Limb (tissue), 2 donors: ENCODE results near the gene QRICH1.
A peak's percentile ranks its signal among the peaks of the same experiment; 100 is the strongest.

Source experiments
- DNase-seq, 2 donors: peaks; one replicate each; pipeline ENCODE4 v3.0.0-alpha.2; 2016; ENCODE audit errors: extremely low spot score in 2 of 2

Gene QRICH1

DNA sequence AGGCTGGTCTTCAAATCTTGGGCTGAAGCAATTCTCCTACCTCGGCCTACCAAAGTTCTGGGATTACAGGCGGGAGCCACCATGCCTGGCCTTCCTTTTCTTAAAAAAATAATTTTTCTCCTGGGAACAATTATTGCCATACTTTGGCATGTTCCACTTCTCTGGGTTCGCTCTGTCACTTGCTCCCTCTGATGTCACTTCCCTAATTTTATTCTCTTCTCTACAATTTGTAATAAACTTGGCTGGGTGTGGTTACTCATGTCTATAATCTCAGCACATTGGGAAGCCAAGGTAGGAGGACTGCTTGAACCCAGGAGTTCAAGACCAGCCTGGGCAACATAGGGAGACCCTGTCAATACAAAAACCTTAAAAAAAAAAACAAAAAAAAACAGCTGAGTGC, 58.6 kb downstream of the QRICH1 start:
- no peak for DNase-seq

DNA sequence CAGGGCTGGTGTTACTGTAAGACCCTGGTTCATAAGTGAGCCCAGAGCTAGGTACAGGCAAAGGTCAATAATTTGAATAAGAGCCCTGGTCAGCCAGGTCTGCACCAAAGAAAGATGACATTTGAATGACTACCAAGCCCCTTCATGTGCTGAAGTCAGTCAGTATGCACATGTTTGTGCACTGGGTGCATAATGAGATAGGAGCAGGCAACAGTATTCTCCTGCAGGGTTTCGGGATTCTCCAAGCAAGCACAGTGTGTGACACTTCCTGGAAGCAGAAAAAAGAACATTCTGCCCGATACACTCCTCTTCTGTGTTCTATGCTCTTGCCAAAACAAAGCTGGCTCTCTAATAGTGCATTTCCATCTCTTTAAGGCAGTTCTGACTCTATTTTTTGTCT, 59.2 kb downstream of the QRICH1 start:
- DNase-seq: no peak

DNA sequence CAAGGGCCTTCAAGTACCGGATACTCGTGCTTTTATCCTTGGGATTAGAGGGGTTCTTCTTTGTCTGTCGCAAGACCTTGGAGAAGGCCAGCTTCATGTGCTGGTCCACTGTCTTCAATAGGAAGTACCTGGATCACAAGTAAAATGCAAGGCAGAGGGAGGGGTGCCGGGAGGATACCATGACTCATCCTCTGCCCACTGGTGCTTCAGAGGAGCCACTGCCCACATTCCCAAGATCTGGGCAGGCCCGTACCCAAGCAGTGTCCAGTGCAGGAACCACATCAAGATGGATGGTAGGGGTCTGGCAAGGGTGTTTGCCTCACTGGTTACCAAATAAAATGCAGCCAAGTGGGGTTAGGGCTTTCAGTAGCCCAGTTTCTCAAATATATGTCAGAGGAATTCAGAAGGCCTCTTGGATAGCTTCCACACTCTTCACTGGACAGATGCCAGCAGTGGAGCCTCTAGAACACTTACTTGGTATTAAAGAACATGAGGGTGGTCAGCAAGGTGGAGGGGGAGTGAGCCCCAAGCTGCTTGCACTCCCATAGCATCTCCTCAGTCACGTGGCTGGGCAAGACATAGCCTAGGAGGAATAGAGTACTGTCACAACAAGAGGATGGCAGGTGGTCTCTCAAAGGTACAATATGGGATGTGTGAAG, 61.1 kb downstream of the QRICH1 start:
- DNase-seq: no peak

DNA sequence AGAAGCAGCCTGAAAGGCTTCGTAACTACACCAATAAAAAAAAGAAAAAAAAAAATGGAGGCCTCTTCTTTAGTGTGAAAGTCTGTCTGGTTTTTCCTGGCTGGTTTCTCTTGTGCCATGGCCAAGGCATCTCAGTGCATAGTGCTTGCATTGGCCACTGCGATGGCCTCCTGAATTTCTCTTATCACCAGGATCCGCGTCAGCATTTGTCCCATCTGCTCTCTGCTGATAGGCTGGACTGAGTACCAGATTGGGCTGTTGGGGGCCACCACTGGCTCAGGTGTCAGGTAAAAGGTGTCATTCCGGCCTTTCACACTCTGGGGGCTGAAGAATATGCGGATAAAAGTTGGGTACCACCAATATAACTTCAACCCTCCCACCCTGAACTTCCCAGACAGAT, 63.5 kb downstream of the QRICH1 start:
- no peak for DNase-seq

DNA sequence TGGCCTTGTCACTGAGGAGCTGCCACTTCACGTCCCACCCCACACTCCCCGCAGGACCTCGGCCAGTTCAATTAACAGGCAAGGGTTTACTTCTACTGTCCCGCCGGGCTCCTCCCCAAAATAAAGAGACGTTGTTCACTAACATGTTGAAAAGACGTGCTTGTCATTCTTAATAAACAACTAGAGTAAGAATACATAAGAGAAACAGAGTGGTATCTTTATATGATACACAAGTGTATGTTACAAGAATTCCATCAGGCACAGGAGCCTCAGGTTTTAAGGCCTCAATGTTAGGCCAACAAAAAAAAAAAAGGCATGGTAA, 64.3 kb downstream of the QRICH1 start:
- DNase-seq: no peak

DNA sequence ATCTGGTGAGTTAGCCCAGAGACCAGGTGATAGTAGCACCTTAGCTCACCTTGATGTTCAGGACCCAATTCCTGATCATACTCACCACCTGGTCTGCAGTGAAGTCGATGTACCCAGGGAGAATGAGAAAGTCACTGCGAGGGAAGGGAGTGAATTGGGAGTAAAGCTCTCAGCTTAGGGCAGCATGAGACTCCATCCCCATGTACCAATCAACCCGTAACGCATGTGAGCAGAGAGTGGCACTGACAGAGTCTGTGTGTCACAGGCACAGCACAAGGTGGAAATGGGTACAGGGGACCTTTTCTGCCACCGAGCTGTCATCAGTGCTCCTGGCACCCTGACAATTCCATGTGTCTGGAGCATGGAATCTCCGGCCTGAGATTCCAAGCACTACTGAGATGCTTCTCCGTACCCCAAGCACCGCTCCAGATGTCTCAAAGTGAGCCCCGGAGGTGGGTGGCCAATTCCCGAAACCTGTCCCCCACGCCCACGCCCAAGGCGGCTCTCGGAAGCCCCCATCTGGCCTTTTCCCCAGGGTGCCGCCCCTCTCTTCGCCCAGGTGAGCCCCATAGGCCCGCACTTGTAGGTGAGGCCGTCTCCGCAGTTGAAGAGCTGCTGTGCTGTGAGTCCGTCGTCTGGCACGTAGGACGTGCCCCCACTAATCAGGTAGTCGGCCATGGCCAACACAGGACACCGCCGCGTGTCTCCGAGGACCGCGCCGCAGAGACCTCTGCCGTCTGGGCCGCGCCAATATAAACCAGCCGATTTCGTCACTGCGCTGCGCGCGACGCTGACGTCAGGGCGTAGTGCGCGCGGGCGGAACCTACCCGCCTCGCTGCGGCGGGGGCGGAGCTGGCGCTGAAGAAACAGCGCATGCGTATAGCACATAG, 65.0 kb downstream of the QRICH1 start, which contains the start of gene IMPDH2:
IMPDH2 (minus strand) TSS at position 726 of the 890 bp plus-strand sequence; CDS start at position 678, 48 bp downstream.
- DNase-seq: peak; percentile 95

DNA sequence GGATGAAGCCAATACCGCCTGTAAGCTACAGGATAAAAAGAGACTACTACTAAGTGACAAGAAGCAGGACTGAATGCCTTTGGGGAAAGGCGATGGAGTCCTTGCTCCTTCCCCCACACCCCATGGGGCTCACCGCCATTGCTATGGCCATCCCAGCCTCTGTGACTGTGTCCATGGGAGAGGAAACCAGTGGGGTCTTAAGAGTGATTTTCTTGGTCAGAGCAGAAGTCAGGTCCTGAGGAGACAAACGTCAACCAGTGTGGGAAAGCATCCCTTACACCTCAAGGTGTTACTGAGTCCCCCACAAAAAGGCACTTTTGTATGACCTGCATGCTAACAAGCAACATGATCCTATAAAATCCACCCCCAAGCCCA, 65.6 kb downstream of the QRICH1 start:
- DNase-seq: no peak

DNA sequence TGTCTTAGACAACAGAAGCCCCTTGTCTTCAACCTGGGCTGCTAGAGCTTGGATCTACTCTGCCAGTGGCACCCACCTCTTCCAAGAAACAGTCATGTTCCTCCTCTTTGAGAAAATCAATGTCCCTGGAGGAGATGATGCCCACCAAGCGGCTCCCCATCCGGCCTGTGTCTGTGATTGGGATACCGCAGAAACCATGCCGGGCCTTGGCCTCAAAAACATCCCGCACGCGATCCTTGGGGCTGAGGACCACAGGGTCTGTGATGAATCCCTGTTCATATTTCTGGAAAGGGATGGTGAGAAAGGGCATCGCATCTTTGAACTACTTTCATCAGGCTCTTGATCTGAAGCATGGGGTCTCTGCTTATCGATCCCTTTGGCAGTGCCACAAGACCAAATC, 66.2 kb downstream of the QRICH1 start:
- DNase-seq: no peak

DNA sequence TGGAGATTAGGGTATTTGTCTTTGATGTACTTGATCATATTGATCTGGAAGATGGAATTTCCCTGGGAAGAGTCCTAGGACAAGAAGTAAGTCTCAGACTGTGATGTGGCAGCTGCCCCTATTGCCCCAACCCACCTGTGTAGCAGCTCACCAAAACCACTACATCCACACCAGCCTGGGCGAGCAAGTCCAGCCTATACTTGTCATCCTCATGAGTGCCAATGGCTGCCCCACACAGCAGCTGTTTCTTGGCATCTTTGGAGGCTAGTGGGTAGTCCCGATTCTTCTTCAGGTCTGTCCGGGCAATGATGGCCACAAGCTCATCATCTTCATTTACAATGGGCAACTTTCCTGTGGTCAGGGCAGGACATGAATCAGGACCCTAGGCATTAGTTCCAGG, 67.3 kb downstream of the QRICH1 start:
- DNase-seq: no peak

DNA sequence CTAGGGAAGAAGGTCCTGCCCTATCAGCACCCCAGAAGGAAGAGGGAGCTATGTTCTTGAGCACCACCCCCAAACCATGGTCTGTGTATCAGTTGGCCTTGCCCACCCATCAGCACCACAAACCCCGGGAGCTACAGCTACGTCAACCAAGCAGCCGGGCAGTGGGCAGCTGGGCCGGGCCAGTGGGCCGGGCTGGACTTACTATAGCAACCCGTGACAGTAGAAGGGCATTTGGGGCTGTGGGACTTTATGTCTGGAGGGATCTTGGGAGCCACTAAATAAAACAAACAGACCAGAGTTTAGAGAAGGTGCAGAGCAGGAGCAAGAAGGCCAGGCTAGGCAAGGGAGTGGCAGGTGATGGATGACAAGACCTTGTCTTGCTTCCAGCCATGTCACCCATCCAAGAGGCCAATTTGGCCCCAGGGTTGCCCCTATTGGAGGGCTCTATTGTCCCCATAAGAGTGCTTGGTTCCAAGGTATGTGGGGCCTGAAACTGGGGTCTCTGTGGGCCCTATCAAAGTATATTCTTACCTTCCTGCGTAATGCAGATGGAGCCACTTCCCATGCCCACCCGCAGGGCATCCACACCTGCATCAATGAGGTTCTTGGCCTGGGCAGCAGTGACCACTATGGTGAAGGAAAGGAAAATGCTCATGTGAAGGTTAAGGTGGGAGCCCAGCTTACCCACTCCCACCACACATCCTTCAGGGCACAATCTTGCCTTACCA, 67.9 kb downstream of the QRICH1 start:
- DNase-seq: no peak

DNA sequence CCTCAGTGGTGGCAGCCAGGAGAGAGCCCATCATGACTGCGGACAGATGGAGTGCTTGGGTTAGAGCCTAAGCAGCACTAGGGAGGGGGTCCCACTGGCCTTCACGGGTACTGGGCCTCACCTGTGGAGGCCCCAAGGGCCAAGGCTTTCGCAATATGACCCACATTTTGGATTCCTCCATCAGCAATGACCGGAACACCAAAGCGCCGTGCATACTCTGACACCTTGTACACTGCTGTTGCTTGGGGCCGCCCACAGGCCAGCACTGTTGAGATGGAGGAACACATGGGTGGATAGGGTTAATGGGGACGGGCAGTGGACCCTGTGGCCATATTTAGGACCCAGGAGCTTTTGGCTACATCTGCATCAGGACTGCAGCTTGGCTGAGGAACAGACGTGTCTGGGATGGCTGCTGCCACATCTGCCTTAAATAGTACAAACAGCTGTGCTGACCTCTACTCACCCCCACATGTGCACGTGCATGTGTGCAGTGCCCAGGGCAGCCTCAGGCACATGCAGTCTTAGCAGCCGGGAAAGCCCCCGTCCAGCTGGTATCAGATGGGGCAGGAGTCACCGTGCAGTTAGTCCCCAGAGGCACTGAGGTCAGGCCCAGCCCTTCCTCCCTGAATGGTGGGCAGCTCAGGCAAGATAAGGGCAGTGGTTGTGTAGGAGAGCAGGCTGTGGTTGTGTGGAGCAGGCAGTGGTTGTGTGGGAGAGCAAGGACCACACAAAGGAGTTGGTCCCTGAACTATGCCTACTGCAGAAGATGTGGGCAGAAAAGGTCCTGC, 68.7 kb downstream of the QRICH1 start:
- DNase-seq: no peak

DNA sequence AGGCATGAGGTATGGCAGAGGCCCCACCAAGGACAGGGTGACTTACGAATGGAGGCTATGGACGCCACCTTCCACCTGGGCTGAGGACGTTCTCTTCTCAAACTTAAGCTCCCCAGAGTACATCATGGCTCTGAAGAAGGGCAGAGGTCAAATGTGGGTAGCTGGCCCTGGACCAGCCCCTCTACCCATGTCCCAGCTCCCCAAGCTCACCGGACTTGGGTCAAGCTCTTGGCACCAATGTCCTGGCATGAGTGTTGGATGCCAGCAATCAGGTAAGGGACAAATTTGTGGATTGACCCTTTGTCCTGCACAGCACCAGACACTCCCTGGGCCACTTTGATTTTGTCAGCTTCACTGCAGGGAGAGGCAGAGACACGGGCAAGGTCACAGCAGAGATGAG, 69.4 kb downstream of the QRICH1 start:
- no peak for DNase-seq

DNA sequence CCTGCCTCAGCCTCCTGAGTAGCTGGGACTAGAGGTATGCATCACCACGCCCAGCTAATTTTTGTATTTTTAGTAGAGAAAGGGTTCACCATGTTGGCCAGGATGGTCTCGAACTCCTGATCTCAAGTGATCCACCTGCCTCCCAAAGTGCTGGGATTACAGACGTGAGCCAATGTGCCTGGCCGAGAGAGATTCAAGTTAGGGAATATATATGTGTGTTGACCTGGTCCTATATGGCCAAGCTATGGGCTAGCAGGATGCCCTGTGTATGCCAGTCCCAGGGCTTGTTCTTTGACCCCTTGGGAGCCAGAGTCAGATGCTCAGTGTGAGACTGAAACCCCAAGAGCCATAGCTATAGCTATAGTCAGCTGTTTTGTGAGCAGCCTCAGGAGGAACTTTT, 70.1 kb downstream of the QRICH1 start:
- DNase-seq: no peak

DNA sequence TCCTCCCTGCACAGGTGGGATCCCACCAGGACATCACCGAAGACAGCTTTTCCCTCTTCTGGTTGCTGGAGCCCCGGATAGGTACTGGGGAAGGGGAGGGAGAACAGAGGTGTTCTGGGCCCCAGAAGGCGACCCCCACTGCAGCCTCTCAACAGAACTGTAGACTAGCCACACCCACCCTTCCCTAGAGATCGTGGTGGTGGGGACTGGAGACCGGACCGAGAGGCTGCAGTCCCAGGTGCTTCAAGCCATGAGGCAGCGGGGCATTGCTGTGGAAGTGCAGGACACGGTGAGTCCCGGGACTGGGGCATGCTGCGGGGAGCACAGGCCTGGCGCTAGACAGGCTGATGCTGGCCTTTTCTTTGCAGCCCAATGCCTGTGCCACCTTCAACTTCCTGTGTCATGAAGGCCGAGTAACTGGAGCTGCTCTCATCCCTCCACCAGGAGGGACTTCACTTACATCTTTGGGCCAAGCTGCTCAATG, 71.1 kb downstream of the QRICH1 start:
- no peak for DNase-seq

DNA sequence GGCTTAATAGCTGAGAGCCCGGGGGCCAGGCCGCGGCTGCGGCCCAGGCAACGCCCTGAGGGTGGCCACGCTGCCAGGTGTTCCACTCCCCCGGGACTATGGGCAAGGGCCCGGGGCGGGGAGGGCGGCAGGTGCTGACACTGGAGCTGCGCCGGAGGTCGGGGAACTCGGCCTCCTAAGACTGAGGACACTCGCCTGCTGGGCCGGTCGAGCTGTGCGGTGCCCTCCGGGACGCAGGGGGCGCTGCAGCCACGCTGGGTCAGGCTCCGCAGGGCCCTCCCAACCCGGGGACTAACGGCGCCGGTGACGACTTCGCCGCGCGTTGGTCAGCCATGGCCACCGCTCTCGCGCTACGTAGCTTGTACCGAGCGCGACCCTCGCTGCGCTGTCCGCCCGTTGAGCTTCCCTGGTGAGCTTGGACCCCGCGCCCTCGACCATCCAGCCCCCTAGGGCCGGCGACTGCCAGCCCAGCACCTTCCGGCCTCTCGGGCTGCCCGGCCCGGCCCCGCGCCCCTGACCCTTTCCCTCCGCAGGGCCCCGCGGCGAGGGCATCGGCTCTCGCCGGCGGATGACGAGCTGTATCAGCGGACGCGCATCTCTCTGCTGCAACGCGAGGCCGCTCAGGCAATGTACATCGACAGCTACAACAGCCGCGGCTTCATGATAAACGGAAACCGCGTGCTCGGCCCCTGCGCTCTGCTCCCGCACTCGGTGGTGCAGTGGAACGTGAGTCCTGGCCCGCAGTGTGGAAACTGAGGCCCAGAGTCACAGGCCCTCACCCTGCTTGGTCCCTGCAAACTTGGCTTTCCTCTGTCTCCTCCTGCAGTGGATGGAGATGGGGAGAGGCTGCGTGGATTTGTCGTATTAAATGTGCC, 71.8 kb downstream of the QRICH1 start, which contains the start of gene NDUFAF3:
NDUFAF3 (plus strand) TSS at position 309 of the 875 bp plus-strand sequence; CDS start at position 333, 24 bp downstream.
- DNase-seq: peak; percentile 86 to 97

DNA sequence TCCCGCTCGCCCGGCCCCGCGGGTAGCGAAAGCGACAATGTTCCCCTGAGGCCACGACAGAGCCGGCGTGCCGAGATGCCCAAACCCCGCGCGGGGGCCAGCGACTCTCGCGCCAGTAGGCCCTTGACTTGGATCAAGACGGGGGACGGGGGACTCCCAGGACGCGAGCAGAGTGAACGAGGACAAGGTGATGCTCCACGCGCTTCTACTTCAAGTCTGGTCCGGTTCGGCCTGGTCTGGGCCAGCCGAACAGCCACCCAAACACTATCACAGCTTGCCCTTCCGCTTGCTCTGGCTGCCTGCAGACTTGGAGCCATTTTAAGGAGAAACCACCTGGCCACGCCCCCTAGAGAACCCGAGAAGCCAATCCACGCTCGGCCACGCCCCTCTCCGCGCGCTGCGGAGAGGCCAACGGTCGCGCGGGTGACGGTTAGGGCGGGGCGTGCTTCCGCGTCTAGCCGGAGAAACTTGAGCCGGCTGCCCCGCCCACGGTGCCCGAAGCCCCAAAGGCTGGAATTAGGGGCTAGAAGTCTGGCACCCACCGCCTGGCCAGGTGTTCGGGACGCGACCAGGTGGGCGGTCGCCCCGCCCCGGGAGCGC, 72.6 kb downstream of the QRICH1 start:
- DNase-seq: peak; percentile 97 to 99

DNA sequence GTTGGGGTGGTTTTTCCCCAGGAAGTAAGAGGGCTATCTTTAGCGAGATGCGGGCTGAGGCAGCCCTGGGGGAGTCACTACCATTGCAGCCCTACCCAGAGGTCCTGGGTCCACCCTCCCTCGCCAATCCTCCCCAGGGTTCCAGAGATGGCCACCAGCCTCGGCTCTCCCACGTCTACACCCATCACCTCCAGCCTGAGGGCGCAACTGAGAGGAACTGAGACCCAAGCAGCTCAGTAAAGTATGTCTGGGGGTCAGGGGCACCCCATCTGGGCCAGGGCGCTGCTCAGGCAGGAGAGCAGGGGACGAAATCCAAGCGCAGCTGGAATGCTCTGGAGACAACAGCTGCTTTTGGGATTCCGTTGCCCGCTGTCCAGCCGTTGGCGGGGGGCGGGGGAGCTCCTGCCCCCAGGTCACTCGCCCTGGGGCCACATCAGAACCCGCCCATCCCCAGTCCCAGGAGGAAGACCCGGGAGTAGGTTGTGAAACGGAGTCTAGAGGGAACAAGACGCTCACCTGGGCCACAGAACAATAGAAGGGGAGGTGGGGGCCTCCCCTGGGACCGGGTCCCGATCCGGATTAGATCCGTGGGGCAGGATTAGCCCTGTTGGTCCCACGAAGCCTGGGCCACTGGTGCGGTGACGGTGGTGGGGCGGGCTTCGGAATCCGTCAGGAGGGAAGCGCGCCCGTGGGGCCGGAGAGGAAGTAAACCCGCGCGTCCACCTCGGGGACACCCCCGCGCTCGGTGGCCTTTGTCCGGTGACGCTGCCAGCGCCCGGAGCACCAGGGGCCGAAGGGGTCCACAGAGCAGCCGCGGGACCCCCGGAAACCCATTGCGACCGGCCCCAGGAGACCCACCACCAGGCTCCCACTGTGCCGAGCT, 73.3 kb downstream of the QRICH1 start:
- DNase-seq: peak in 1 of 2 donors; percentile 64

DNA sequence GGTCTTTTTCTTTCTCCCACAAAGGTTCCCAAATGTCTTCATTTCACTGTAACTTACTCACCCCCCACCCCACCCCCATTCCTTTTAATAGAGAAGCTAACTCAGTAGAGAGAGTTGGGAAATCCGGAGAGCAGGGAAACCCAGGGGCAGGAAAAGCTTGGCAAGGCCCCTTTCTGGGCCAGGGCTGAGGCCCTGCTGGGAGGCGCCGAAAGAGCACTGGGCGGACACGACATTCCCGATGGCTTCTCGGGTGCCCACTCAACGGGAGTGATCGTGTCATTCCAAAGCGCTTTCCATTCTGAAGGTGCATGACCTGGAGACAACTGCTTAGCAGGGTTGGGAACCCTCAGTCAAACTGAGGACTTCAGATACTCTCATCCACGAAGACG, 73.9 kb downstream of the QRICH1 start:
- DNase-seq: no peak

DNA sequence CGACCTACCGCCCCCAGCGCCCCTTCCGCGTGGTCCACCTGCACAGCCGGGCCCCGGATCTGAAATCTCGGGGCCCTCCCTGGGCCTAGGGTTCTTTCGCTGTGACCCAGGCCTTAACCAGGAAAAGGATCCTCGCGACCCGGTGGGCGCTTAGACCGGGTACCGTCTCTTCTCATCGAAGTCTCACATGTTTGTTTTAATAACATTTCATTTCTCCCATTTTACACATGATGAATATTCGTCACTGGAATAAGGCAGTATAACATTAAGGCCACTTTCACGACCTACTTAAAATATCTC, 75.2 kb downstream of the QRICH1 start:
- no peak for DNase-seq
